Fibroblast of skin of left quadriceps (primary cell): Measurements from ENCODE around the gene CDH23.
A peak's percentile ranks its signal among the peaks of the same experiment; 100 is the strongest.

Experiments
- DNase-seq, 2 experiments: peaks; one replicate each; pipeline ENCODE4 v3.0.0-alpha.2; 2013; ENCODE audit warnings: low read depth in 2 of 2

The CDH23 gene

DNA sequence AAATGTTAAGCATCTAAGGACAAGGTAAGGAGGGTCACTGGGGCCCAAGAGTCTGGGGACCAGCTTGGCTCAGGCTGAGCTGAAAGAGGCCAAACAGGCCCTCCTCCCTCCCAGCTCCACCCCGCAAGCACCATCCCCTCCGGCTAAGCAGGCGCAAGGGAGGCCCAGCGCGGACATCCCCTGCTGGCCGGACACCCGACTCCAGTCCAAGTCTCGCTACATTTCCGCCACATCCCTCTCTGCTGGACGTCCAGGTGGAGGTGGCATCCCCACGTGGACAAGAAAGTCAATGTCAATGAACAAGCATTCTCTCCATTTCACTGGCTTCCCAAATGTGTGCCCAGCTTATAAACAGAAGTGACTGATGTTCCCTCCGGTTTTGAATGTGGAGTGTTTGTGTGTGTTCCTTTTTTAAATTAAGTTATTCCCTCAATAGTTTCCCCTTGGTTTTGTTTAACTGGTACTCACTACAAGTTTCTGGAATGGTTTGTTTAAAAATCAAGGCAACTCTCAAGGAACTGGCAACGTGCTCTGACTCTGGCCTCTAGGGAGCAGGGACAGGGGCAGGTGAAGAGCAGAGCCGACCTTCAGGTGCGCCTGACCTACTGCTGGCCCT lies 418.9 kb downstream of the CDH23 start:
- DNase-seq: no peak

DNA sequence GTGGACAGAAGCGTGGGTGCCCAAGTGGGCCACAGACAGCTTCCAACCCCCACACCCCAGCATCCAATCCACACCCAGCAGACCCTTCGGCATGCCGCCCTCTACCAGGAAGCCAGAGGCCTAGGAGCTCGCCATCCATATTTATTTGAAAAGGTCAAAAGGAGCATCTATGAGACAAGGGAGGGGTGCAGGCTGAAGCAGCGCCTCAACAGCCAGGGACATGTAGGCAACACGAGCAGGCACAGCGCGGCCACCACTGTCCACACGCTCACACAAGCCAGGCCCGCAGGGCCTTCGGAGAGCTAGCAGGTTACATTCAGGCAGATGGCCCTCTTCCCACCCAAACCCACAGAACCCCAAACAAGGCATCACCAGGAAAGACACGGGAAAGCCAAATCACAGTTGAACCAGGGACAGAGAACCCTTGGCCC lies 419.7 kb downstream of the CDH23 start:
- no peak for DNase-seq

DNA sequence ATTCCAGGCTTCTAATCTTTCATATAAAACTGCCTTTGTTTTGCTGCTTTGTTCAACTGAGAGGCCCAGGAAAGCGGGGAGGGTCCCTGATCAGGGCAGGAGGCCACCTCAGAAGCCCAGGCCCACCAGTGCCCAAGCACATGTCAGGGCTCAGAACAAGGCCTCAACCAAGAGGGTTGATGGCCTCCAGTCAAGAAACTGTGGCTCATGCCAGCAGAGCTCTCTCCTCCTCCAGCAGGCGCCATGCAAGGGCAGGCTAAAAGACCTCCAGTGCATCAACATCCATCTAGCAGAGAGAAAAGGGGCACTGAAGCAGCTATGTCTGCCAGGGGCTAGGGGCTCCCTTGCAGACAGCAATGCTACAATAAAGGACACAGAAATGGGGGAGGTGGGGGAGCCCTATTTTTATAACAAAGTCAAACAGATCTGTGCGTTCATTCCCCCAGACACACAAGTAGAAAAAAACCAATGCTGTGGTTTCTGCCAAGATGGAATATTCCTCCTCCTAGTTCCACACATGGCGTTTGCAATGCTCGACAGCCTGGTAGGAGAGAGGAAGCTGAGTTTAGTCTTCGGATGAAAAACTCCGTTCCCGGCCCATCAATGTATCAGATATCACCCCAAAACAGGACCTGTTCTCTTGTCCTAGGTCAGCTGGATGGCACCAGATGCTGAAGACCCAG lies 420.4 kb downstream of the CDH23 start:
- no peak for DNase-seq

DNA sequence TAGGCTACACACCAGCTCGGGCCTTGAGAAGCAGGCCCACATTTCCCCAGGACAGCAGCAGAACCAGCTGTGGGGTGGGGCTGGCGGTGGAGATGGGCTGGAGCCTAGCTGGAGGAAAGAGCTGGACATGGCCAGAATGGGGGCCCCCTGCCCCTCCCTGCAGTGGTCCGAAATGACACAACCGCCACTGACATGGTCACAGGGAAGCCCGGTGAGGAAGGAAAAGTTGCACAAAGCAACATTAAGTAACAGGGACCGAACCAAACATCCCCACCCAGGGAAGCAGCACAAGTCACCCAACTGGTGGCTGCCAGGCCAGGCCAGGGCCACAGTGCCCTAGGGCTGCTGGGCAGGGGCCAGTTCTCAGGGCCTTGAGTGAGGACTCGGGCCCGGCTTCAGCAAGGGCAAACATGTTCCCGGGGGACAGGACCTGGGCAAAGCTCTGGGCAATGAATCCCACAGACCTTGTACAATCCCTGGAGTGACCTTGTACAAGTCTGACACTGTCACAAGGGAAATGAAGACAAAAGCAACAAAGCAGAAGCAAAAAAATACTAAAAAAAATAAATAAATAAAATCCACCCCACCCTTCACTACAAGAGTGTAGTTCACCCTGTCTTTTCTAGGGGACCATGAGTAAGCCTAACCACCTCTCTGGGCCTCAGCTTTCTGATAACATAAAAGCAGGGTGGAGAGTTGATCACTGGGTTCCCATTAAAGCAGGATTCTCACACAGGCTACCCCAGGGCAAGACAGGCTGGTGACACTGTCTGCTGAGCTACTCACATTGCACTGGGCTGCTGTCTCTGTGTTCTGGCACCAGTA lies 421.3 kb downstream of the CDH23 start:
- no peak for DNase-seq

DNA sequence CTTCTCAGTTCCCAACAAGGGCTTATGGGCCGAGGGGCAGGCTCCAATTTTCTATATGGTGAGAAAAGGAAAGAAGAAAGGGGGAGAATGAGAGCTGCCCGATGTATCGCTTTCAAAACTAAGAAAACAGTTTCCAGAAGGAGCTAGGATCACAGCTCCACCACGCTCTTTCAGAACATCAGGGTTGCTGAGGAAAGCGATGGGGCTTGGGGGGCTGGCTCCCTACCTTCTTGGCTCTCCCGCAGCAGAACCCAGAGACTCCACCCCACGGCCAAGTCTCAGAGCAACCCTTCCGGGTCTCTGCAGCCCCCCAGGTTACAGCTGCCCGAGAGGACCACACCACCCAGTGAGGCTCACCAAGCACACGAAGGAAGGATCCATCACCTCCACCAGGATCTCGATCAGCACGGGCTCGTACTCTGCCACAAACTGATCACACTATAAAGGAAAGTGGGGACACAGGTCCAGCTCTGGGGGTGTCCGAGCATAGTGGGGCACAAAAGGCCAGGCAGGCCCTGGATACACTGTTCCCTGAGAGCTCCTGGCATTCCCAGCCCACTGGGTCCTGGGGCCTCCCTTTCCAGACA lies 422.0 kb downstream of the CDH23 start:
- no peak for DNase-seq

DNA sequence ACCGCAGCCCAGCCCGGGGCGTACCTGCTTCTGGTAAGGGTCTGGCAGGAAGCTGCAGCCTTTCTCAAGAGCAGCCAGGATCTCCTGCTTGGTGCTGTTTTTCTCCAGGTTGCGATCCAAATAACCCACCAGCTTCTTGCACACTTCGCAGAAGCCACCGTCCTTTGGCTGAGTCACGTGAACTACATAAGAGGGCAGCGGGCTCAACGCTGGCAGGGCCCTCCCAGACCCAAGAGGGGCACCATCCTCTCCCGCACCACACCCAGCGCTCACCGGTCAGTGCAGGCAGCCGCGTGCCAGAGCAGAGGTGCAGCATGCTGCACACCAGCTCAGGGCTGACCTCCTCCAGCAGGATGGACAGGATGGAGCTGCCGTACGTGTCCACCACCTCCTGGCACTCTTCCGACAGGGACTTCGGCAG lies 422.7 kb downstream of the CDH23 start:
- DNase-seq: no peak

DNA sequence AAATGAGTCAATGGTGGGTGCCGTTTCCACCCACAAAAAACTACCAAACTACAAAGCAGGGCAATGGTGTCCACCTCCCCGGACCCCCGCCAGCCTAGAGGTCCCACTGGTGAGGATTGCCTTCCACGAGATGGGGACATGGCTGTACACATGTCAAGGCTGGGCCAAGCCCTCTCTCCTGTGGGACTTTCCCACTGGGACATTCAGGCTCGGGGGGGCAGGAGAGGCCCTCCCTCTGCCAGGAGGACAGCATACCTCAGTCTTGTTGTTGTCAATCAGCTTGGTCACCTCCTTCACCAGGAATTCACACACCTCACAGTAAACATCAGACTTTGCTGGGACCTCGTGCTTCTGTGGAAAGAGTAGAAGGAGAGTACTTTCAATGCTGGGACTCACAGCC lies 423.3 kb downstream of the CDH23 start:
- no peak for DNase-seq

DNA sequence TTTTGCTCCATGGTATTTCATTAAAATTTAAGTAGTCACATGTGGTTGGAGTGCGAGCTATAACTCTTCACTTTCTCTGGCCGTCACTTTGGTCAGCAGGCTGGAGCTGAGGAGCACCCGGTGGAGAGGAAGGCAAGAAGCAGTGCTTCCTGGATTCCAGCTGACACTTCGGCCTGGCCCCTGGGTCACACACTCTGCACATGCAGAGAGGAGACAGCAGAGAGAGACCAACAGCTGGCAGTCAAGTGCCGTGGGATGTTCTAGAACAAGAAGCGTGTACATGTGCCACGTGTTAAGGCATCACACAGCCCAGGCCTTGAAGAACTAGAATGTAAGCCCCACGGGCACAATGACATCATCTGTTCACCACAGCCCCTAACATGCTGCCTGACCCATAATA lies 424.2 kb downstream of the CDH23 start:
- DNase-seq: no peak

DNA sequence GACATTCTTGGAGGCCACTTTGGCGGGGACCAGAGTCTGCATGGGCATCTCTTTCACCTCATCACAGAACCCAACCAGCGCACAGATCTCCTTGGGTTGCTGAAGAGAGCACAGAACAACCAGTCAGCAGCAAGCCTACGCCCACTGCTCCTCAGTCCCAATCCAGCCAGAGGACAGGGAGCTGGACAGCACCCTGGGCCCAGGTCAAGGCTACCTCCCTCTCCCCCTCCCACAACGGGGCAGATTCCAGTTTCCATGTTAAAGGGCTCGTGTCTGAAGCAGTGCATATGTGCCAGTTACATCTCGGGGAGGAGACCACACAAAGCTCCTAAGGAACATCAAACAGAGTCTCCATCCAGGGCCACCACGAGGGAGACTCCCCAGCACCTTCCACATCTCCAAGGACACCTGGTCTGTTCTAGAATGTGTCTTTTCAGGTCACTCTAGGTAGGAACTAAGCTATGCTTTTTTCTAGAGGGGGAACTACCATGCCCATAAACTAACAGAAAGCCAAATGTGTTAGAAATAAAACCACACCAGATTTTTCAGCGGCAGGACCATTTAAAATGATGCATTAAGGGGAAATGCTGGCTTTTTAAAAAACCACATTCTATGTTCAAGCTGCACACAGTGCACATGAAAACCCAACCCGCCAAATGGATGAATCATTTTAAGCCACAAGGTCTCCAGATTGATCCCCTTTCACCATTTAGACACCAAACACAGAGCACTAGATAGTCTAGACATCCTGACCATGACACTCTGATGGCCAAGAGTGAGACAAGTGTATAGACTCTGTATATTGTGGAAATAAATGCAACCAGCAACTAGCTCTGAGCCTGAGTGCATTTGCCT lies 425.4 kb downstream of the CDH23 start:
- peak; percentile 32 to 34 for DNase-seq

DNA sequence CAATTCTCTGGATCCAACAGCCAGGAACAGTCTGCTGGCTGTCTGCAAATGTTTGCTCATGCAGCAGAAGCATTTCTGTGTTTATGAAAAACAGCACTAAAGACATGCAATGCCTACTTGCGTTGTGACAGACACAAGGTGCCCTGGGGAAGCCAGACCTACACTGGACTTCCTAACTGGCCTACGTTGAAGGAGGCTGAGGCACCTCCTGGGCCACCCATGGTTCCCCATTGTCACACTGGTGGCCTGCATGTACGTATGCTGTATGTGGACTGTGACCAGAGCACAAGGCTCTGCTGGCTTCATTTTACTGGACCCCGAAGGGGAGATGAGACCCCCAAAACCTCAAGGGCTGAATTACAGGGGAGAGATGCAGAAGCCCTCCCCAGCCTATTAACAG lies 426.6 kb downstream of the CDH23 start:
- DNase-seq: no peak

DNA sequence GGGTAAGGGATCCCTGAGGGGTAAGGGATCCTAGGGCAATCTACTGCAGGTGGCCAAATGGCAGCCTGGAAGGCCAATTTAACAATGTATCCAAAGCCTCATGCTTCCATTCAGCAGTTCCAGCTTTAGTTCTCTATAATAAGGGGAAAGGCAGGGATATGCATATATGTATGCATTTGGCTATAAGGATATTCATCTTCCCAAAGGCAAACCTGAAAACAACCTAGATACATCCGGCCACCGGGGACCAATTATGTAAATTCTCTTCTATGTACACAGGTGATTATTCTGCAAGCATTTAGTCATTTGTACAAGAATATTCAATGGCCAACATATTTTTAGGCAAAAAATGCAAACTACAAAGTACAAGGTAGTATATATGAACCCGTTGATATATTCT lies 427.6 kb downstream of the CDH23 start:
- no peak for DNase-seq

DNA sequence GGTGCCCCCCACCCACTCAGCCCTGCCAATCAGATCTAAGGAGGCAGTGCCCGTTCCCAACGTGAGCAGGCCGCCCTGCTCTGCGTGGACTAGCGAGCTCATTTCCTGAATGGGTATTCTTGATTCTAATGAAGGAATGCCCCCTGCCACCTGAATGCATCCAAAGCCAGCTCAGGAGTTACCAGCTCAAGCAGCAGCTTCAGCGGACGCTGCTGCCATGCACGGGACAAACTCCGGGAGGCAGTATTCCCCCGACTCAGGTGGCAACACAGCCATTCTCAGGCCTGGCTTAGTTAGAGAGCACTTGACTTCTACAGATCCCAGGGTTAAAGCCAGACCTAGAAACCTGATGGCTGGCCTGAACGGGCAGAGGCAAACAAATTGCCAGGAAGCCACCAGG lies 428.5 kb downstream of the CDH23 start:
- DNase-seq: no peak

DNA sequence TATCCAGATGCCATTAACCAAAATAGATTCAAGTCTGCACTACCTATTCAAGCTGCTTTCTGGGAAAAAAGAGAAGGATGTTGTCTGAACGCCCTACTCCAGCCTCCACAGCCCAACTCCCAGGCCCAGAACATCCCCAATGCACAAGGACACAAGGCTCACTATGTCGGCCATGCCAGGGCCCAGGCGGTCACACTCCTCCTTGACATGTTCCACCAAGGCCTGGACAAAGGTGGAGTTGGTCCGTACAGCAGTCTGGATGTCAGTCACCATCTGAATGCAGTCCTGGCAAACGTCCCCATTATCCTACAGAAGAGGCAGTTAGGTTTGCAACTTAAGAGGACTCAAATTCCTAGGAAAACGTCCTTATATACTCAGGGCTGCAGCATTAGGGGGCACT lies 431.1 kb downstream of the CDH23 start:
- DNase-seq: no peak

DNA sequence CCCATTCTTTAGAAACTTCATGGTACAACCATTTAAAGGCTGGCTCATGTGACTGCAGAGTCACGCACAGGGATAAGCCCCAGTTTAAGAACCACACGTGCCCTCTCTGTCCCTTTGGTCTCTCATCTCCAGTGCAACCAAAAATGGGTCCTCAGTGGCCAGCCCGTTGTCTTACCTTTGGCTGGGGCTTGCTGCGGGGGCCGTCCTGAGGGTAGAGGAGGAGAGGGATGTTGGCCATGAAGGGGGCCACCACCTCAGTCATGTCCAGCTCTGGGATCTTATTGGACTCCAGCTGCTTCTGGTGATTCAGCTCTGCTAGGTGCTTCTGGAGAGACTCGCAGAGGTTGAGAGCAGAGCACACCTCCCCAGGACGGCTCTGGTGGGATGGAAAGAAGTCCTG lies 432.0 kb downstream of the CDH23 start:
- no peak for DNase-seq

DNA sequence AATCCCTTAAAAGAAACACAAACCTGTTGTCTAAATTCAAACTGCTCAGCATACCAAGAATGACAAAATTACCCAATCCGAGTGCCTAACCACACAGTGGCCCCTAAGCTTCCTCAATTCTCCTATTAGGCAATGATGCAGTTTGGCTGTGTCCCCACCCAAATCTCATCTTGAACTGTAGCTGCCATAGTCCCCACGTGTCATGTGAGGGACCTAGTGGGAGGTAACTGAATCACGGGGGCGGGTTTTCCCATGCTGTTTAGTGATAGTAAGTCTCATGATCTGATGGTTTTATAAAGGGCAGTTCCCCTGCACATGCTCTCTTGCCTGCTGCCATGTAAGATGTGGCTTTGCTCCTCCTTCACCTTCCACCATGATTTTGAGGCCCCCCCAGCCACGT lies 432.5 kb downstream of the CDH23 start:
- DNase-seq: no peak

DNA sequence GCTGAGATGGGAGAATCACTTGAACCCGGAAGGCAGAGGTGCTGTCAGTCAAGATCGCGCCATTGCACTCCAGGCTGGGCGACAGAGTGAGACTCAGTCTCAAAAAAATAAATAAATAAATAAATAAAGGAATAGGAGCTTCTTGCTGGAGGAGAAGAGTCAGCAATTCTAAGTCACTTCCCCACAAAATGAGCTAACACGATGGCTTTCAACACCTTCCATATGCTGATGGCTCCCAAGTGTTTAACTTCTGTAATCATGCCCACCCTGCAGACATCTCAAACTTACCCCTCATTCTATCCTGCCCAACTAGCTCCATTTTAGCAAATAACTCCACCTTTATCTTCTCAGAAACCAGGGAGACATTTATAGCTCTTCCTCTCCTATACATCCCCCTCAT lies 433.2 kb downstream of the CDH23 start:
- DNase-seq: no peak

DNA sequence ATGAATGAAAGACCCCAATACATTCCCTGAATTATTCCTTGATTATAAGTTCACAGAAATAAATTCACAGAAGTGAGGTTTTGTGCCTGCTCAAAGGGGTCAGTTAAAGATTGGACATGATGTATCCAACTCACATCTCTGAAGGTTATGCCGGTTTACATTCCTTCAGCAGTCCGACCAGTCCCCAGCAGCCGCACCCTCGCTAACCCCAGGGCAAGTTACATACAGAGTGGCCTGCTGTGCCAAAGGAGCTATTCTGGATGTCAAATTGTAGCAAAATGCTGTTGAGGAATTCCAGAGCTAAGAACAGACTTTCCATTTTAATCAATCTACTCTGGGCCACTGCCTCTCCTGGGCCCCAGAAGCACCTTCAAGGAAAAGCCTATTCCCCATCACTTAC lies 434.0 kb downstream of the CDH23 start:
- DNase-seq: no peak

DNA sequence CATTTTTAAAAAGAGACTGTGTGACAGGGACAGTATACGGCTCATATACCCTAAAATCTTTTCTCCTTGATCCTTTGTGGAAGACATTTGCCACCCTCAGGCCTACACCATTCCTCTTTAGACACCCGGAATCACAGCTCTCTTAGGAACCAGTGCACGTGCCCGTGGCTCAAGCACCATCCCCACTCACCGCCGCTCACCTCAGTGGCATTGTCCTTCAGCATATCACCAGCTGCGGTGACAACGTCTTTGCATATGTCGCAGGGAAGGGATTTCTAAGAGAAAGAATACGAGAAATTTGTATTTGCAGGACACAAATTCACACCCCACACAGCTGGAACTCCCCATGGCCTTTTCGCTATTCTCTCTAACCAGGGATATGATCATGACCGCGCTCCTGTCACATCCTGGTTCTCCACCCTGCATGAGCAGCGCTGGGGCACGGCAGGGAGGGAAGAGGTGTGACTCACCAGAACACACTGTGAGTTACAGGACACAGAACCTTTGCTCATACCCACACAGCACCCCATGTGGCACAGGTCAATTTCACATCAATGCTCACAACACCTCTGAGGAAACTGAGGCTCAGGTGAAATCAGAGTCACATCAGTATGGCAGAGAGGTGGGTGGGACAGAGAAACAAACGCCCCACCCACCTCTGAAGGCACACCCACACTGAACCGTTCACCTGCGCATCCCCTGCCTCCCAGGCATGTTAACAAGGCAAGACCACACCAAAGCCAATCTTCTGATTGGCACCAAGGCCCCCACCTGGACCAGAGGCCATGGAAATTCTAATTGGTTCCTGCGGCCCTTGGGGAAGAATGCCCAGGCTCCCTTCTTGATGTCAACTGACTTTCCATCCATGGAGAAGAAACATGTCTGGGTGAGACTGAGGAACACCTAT lies 435.2 kb downstream of the CDH23 start:
- no peak for DNase-seq

DNA sequence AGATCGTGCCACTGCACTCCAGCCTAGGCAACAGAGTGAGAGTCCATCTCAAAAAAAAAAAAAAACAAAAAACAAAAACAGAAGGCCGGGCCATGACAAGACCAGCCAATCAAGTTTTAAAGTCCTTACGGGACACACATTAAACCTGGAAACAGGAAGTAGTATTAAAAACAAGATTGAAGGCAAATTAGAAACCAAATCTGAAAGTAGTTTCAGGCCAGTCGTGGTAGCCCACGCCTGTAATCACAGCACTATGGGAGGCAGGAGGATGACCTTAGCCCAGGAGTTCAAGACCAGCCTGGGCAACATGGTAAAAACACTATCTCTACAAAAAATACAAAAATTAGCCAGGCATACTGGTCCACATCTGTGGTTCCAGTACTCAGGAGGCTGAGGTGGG lies 436.2 kb downstream of the CDH23 start:
- no peak for DNase-seq

DNA sequence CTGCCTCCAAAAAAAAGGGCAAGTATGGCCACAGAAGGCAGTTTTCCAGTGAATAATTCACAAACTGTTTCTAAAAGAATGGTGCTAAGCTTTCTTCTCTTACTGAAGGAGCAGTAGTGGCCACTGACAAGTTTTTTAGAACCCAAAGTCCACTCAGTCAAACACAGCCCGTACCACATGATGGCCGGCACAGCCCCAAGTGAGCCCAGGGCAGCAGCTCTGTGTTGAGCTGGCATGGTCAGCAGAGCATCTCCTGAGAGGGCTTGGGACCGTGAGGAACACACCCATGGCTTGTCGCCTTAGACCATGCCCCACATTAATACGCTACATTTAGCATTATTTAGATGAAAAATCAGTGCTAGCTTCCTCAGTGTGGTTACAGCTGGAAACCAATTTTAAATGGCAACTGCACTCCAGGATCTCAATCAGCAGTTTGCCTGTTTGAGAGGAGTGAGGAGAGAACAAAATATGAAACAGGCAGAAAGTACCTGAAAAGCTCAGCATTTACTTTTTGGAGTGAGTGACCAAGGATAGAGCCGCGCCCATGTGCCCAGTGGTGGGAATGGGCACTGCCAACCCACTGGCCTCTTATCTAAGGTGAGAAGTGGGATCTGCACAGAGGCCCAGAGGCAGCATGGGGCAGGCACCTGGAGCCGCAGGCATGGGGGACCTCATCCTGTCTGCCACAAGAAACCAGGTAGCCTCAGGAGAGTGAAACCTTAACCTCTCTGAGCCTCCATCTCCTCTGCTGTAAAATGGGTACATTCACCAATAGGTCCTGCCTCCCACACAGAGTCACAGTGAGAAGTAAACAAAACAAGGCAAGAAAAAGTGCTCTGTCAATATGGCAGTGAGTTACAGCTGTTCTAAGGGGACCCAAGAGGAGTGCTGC lies 437.0 kb downstream of the CDH23 start:
- no peak for DNase-seq
